ENCODE measurements around the gene SAPCD1. TPM values are rescaled to one million over a fixed set of nuclear protein-coding genes. Genes with fewer than 3 reads are reported as not detected.
A peak's percentile ranks its signal among the peaks of the same experiment; 100 is the strongest.

Gene SAPCD1
- total and polyA plus RNA-seq, 4 donors, result 1.3 to 6.3 (median 3.1) TPM

GRCh38 chr6:31736768-31737314 is 25.6 kb upstream of the SAPCD1 start:
- peaks cover 8 to 21% (median 14%) of the 10 kb centered on the region in 4 donors for H3K36me3 ChIP-seq (ENCODE audit: control insufficient read depth in 4 of 4, insufficient read depth in 4 of 4, low read length in 4 of 4)
- 17 to 29% methylated on average over 10 of the region's 10 CpGs for WGBS, 2 donors
- no peaks in the 10 kb centered on the region for H3K27me3 ChIP-seq (ENCODE audit: control insufficient read depth in 3 of 3, insufficient read depth in 3 of 3, low read length in 2 of 3)
- H3K27ac ChIP-seq (ENCODE audit: low read depth in 1 of 2, low read length in 1 of 2), result peak overlapping the region; percentile 87 to 98
- peak overlapping the region; percentile 82 to 92 for H3K9ac ChIP-seq (ENCODE audit: insufficient read depth in 1 of 2, low read length in 2 of 2)
- DNase-seq (no peak), ATAC-seq (ENCODE audit: insufficient read depth, low FRiP score) (no peak)
- H3K4me1 ChIP-seq (ENCODE audit: control insufficient read depth in 5 of 5, insufficient read depth in 5 of 5, low read length in 5 of 5), result peaks cover 0 to 45% (median 17%) of the 10 kb centered on the region in 5 donors
- TF ChIP-seq, protein P1, sequence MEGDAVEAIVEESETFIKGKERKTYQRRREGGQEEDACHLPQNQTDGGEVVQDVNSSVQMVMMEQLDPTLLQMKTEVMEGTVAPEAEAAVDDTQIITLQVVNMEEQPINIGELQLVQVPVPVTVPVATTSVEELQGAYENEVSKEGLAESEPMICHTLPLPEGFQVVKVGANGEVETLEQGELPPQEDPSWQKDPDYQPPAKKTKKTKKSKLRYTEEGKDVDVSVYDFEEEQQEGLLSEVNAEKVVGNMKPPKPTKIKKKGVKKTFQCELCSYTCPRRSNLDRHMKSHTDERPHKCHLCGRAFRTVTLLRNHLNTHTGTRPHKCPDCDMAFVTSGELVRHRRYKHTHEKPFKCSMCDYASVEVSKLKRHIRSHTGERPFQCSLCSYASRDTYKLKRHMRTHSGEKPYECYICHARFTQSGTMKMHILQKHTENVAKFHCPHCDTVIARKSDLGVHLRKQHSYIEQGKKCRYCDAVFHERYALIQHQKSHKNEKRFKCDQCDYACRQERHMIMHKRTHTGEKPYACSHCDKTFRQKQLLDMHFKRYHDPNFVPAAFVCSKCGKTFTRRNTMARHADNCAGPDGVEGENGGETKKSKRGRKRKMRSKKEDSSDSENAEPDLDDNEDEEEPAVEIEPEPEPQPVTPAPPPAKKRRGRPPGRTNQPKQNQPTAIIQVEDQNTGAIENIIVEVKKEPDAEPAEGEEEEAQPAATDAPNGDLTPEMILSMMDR (IDR thresholded peaks at IDR 0.05; ENCODE audit: control extremely low read depth, extremely low read depth), result no peak
- no peaks in the 10 kb centered on the region for H3K9me3 ChIP-seq (ENCODE audit: control insufficient read depth in 4 of 4, insufficient read depth in 3 of 4, low read length in 3 of 4)
- H3K4me3 ChIP-seq, result peak overlapping the region; percentile 75

DNA sequence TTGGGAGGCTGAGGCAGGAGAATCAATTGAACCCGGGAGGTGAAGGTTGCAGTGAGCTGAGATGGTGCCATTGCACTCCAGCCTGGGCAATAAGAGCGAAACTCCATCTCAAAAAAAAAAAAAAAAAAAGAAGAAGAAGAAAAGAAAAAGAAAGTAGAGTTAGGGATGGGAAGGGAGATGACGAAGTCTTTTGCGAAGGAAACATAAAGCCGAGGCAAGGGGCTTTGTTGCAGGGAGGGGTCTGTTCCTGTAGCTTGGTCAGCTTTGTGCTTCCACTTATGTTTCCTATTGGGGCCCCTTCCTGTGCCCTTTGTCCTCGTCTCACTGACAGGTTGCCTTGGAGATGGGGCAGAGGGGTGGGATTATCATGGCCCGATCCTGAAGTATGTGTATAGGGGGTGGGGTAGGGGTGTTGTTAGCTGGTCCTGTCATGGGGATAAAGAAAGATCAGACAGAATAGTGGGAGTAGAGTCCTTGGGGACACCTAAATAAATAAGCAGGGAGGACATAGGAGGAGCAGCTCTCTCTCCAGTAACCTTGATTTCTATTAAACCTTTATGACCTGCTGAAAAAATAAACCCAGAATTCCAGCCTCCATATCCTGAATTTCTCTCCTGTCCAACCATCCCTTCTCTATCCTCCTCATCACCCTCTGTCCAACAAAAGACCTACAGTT is 25.0 kb upstream of the SAPCD1 start:
- Histone ChIP-seq H3K36me3 (ENCODE audit: control insufficient read depth in 4 of 4, insufficient read depth in 4 of 4, low read length in 4 of 4) (peaks cover 4 to 17% (median 11%) of the 10 kb centered on the region in 4 donors), H3K4me1 (ENCODE audit: control insufficient read depth in 5 of 5, insufficient read depth in 5 of 5, low read length in 5 of 5) (peaks cover 0 to 45% (median 17%) of the 10 kb centered on the region in 5 donors), H3K9me3 (ENCODE audit: control insufficient read depth in 4 of 4, insufficient read depth in 3 of 4, low read length in 3 of 4) (no peaks in the 10 kb centered on the region), H3K9ac (ENCODE audit: insufficient read depth in 1 of 2, low read length in 2 of 2) (peak overlapping the region; percentile 20 to 78), H3K4me3 (no peak overlapping the region), H3K27ac (ENCODE audit: low read depth in 1 of 2, low read length in 1 of 2) (peak overlapping the region; percentile 47 to 98), H3K27me3 (ENCODE audit: control insufficient read depth in 3 of 3, insufficient read depth in 3 of 3, low read length in 2 of 3) (no peaks in the 10 kb centered on the region)
- WGBS, 2 donors, result 10 to 30% methylated on average over 7 of the region's 7 CpGs
- DNase-seq (peak; percentile 69 to 79 (median 70)), ATAC-seq (ENCODE audit: insufficient read depth, low FRiP score) (no peak)
- TF ChIP-seq, protein P1 (IDR thresholded peaks at IDR 0.05; ENCODE audit: control extremely low read depth, extremely low read depth), result no peak

DNA sequence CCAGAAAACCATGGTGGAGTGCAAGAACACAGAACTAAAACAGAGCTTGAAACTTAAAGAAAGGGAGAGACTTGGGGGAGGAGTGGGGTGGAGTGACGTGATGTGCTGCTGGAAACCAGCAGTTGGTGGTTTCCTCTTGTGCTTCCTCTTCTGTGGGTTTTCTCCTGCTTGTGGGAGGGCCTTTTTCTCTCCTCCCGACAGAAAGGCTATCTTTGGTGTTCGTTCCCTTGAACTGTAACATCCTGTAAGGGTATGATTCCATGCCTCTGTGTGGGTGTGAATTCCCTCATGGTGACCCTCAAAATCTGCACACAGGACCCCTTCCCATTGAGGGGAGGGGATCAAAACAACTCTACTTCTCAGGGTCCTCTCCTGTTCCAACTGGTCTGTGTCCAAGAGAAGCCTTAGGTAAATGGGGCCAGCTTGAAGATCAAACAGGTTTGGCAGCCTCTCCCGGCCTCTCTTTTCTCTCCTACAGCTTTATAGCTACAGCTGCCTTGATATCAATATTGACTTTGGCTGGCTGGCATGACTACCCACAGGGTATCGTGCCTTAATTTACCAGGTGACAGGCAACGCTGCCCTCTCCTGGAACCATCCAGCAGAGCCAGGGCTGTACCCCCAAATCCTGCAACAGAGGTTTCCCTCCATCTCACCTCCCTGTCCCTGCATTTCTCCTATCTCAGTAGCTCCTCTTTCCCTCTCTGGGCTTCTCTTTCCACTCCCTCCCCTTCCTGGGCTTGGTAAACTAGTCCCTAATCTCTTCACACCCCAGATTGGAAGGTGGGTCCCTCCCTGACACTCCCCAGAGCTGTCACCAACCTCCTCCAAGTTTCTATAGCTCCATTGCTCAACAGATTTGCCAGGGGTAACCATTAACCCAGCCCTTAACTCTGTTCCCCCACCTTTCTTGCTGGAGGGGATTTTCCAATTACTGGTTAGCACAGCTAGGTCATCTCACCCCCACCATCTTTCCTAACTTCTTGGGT is 24.2 kb upstream of the SAPCD1 start:
- Histone ChIP-seq H3K4me1 (ENCODE audit: control insufficient read depth in 5 of 5, insufficient read depth in 5 of 5, low read length in 5 of 5) (peaks cover 0 to 45% (median 17%) of the 10 kb centered on the region in 5 donors), H3K27me3 (ENCODE audit: control insufficient read depth in 3 of 3, insufficient read depth in 3 of 3, low read length in 2 of 3) (no peaks in the 10 kb centered on the region), H3K36me3 (ENCODE audit: control insufficient read depth in 4 of 4, insufficient read depth in 4 of 4, low read length in 4 of 4) (peaks cover 4 to 14% (median 8%) of the 10 kb centered on the region in 4 donors), H3K27ac (ENCODE audit: low read depth in 1 of 2, low read length in 1 of 2) (peak overlapping the region in 1 of 2 donors; percentile 93), H3K4me3 (no peak overlapping the region), H3K9ac (ENCODE audit: insufficient read depth in 1 of 2, low read length in 2 of 2) (peak overlapping the region; percentile 20 to 78), H3K9me3 (ENCODE audit: control insufficient read depth in 4 of 4, insufficient read depth in 3 of 4, low read length in 3 of 4) (no peaks in the 10 kb centered on the region)
- WGBS, 2 donors, result 4 to 9% methylated on average over 6 of the region's 6 CpGs
- TF ChIP-seq, protein P1 (IDR thresholded peaks at IDR 0.05; ENCODE audit: control extremely low read depth, extremely low read depth), result peak; percentile 11
- DNase-seq (peak; percentile 75 to 92 (median 81)), ATAC-seq (ENCODE audit: insufficient read depth, low FRiP score) (no peak)

Measured in lung (tissue), 12 donors.